Measurements from ENCODE around the gene CWC27. TPM values are rescaled to one million over a fixed set of nuclear protein-coding genes. Genes with fewer than 3 reads are reported as not detected.

Gene CWC27
- total and polyA plus RNA-seq, 3 donors from 2014 or later, result 12.4 to 22.9 (median 17.5) TPM

- no peaks in the 10 kb centered on the region for H3K4me1 ChIP-seq
These were observed 112.1 kb downstream of the CWC27 start for GRCh38 chr5:64880821-64881220.

DNA sequence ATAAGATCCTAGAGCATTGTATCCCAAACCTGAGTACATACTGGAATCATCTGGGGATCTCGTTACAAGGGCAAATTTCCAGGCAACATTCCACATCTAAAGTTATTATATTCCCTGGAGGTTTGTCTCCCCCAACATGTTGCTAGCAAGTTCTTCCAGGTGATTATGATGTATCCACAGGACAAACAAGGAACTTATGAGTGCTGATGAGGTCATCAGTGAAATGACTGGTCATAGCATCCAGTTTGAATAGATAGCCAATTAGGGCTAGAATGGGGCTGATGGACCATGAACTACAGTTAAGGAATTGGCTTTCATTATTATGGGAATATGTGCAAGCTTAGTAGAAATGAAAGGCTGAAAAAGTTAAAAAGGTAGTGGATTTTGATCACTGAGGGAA, 115.2 kb downstream of the CWC27 start:
- no peaks in the 10 kb centered on the region for H3K4me1 ChIP-seq
- intact Hi-C loops (cut with DNase I; ENCODE audit: low total_unique reads), result no loop called here
- H3K27me3 ChIP-seq, result no peaks in the 10 kb centered on the region
- TF ChIP-seq POLR2A (IDR thresholded peaks at IDR 0.05), result no peak
- H3K4me3 ChIP-seq, result no peak overlapping the region
- H3K27ac ChIP-seq, result no peak overlapping the region
- no peaks in the 10 kb centered on the region for H3K9me3 ChIP-seq
- H3K36me3 ChIP-seq (ENCODE audit: low read depth, missing control alignments), result no peaks in the 10 kb centered on the region
- DNase-seq, result no peak
- 78 to 79% methylated on average over 1 of the region's 1 CpG for WGBS, 2 donors

More at GRCh38 chr5:64880821-64881220, 112.1 kb downstream of the CWC27 start:
- H3K27me3 ChIP-seq, result no peaks in the 10 kb centered on the region
- 89 to 94% methylated on average over 1 of the region's 1 CpG for WGBS, 2 donors
- no peak overlapping the region for H3K27ac ChIP-seq
- TF ChIP-seq POLR2A (IDR thresholded peaks at IDR 0.05) (no peak), CTCF (IDR thresholded peaks at IDR 0.05) (no peak)
- no peaks in the 10 kb centered on the region for H3K9me3 ChIP-seq
- H3K36me3 ChIP-seq (ENCODE audit: low read depth, missing control alignments), result no peaks in the 10 kb centered on the region
- no peak for DNase-seq
- intact Hi-C loops (cut with DNase I; ENCODE audit: low total_unique reads), result no loop called here
- H3K4me3 ChIP-seq, result no peak overlapping the region

DNA sequence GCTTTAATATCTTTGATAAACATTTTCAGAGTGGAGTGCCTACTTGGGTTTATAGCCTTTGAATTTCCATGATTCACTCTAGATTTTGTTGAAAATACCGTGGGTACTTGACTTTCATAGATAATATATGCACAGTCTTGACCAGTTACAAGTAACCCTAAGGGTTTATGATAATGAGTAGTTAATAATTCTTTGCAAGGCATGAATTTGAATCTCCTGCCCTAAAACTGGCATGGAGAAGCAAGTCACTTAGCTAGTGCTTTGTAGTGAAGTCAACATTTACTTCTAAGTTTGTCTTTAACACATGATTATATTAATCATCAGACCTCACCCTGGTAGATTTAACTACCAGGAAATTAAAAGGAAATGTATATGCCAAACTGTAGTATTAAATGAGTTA, 115.8 kb downstream of the CWC27 start:
- TF ChIP-seq POLR2A (IDR thresholded peaks at IDR 0.05) (no peak), CTCF (IDR thresholded peaks at IDR 0.05) (no peak)
- no peak for DNase-seq
- Histone ChIP-seq H3K27ac (no peak overlapping the region), H3K27me3 (no peaks in the 10 kb centered on the region), H3K36me3 (ENCODE audit: low read depth, missing control alignments) (no peaks in the 10 kb centered on the region), H3K4me3 (no peak overlapping the region), H3K9me3 (no peaks in the 10 kb centered on the region), H3K4me1 (no peaks in the 10 kb centered on the region)
- intact Hi-C loops (cut with DNase I; ENCODE audit: low total_unique reads), result no loop called here
- WGBS, 2 donors, result 84 to 95% methylated on average over 1 of the region's 1 CpG

DNA sequence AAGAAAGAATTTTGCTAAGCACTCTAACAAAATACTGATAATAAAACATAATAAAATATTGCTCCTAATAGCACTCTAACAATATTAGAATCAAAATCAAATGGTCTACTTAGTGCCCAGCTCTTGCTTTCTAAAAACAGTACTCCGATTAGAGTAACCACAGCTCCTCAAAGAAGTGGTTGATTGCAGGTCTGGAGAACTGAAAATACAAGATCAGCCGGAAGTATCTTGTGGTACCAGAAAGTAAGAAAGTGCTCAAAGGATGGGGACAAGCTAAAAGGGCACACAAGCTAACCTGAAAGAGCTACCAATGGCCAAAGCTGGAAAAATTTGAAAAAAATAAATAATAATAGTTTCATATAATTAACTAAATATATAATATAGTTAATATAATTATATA, 119.2 kb downstream of the CWC27 start:
- no peaks in the 10 kb centered on the region for H3K9me3 ChIP-seq
- H3K27me3 ChIP-seq, result no peaks in the 10 kb centered on the region
- H3K4me1 ChIP-seq, result no peaks in the 10 kb centered on the region
- TF ChIP-seq POLR2A (IDR thresholded peaks at IDR 0.05), result no peak
- TF ChIP-seq CTCF (IDR thresholded peaks at IDR 0.05), result no peak
- no peak overlapping the region for H3K27ac ChIP-seq
- no peak overlapping the region for H3K4me3 ChIP-seq
- WGBS, 2 donors, result 96 to 97% methylated on average over 2 of the region's 2 CpGs
- H3K36me3 ChIP-seq (ENCODE audit: low read depth, missing control alignments), result no peaks in the 10 kb centered on the region
- no peak for DNase-seq
- intact Hi-C loops (cut with DNase I; ENCODE audit: low total_unique reads), result no loop called here

DNA sequence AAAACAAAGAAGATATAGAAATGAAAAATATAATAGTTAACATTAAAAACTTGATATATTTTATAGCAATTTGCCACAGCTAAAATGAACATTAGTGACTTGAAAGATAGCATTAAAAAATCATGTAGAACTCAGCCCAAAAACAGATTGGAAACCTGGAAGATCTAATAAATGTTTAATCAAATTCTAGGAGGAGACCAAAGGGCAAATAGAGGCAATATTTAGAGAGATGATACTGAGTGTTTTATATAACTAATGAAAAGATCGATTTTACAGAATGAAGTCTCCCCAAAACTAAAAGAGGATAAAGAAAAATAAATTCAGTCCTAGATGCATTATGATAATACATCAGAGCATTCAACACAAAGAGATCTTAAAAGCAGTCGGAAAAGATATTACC, 127.0 kb downstream of the CWC27 start:
- Histone ChIP-seq H3K27me3 (no peaks in the 10 kb centered on the region), H3K27ac (no peak overlapping the region), H3K9me3 (no peaks in the 10 kb centered on the region), H3K36me3 (ENCODE audit: low read depth, missing control alignments) (no peaks in the 10 kb centered on the region), H3K4me3 (no peak overlapping the region), H3K4me1 (no peaks in the 10 kb centered on the region)
- no peak for DNase-seq
- WGBS, 2 donors, result 92 to 95% methylated on average over 2 of the region's 2 CpGs
- intact Hi-C loops (cut with DNase I; ENCODE audit: low total_unique reads), result no loop called here
- TF ChIP-seq CTCF (IDR thresholded peaks at IDR 0.05) (no peak), POLR2A (IDR thresholded peaks at IDR 0.05) (no peak)

Measured in testis (tissue), 3 donors.